DMS53 (cell line): Measurements from ENCODE around the gene SELENOP.
A peak's percentile ranks its signal among the peaks of the same experiment; 100 is the strongest.

Experiments
- DNase-seq: peaks from one replicate; lab custom pipeline; 2025; lab: John Stamatoyannopoulos, UW

The SELENOP gene

DNA sequence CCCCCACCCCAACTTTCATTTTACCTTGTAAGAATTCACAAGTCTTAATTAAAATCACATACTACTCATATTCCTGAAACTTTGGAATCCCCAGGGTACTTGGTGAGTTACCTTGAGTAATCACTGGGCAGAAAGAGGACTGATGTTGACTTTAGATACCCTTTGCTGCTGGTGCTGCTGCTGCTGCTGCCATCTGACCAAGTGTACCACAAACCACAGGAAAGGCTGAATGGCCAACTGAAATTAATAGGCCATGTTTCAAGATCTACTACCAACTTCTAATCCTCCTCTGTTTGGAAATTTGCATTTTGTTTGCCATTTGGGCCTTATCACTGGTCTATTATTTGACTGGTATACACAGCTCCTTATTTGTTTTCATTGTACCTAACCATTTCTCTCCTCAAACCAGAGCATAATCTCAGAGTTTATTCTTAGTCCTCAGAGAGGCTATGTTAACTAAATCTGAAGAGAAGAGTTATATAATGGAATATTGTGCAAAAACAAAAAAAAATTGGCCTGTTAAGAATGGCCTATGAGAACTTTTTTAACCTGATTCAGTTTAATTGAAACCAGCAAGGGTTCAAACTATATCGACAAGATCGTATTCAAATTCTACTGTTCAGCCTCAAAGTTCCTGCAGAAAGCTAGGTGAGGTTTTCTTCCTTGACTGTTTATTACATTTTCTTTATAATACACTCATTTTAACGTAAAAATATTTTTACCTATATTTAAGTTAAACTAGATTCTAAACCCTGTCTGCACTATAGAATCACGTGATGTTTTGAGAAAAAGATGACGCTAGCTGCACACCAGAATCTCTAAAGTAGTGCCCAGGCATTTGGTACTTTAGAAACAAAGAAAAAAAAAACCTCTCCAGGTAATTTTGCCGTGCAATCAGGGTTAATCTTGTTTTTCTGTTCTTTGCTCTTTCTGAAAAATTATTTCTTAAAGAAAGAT lies 13.1 kb downstream of the SELENOP start:
- DNase-seq: no peak

DNA sequence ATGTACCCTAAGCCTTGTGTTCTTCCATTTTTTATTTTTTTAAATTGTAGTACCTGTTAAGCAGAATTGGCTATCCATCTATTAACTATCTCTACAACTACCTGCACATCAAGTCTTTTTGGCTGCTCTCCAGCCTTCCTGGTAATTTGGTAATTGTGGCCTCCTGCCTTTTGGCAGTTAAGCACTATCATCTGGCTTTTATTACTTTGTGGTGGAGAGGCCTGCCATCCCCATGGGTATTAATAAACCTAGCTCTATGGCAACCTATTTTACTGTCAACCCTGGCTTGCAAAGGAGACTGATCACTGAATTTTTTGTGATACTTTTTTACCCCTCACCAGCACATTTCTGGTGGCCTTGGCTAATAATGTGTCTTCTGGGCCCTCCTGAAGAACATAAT lies 20.5 kb downstream of the SELENOP start:
- no peak for DNase-seq

DNA sequence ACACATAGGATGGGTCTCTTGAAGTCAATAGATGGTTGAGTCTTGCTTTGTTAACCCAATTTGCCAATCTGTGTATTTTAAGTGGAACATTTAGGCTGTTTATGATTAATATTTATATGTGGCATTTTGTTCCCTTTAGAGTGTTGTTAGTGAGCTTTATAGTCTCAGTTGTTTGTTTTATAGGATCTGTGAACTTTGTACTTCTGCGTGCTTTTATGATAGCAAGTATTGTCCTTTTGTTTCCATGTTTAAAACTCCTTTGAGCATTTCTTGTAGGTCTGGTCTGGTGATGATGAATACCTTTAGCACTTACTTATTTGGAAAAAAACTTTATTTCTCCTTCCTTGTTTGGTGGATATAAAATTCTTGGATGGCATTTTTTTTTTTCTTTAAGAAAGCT lies 23.8 kb downstream of the SELENOP start:
- DNase-seq: no peak

DNA sequence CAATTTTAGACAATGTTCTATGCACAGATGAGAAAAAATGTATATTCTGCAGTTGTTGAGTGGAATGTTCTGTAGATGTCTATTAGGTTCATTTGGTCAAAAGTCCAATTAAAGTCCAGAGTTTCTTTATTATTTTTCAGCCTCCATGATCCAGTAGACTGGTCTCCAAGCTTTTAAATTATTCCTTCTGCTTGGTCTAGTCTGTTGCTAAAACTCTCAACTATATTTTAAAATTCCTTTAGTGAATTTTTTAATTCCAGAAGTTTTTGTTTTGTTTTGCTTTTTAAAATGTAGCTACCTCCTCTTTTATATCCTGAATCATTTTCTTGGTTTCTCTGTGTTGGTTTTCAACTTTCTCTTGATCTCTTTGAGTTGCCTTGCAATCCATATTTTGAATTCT lies 24.6 kb downstream of the SELENOP start:
- DNase-seq: no peak

DNA sequence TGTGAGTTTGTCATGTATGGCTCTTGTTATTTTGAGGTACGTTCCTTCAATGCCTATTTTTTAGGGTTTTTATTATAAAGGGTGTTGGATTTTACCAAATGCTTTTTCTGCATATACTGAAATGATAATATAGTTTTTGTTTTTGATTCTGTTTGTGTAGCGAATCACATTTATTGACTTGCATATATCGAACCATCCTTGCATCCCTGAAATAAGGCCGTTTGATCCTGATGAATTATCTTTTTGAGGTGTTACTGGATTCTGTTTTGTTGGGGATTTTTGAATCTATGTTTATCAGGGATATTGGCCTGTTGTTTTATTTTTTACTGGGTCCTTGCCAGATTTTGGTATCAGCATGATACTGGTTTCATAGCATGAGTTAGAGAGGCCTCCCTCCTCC lies 25.9 kb downstream of the SELENOP start:
- DNase-seq: no peak

DNA sequence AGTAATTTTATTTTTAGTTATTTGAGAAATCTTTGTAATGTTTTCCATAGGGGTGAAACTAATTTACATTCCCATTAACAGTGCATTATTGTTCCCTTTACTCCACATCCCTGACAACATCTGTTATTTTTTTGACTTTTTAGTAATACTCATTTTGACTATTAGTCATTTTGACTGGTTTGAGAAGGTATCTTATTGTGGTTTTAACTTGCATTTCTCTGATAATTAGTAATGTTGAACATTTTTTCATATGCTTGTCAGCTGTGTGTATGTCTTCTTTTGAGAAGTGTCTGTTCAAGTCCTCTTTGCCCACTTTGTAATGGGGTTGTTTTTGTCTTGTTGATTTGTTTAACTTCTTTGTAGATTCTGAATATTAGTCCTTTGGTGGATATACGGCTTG lies 27.6 kb downstream of the SELENOP start:
- DNase-seq: no peak

DNA sequence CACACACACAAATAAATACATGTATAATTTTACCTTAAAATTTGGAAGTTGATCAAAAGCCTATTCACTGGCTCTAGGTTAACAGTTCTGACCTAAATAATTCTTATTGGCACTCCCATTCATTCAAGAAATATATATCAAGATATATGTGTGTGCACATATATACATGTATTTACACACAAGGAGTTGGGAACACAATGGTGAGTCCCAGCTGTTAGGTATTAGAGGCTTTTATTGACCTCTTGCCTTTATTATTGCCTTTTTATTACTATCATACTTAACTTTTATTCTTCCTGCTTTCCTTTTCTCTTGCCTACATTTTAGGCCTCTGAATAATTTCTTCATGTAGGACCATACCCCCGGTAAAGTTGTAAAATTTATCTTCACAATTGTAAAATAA lies 30.1 kb downstream of the SELENOP start:
- DNase-seq: no peak

DNA sequence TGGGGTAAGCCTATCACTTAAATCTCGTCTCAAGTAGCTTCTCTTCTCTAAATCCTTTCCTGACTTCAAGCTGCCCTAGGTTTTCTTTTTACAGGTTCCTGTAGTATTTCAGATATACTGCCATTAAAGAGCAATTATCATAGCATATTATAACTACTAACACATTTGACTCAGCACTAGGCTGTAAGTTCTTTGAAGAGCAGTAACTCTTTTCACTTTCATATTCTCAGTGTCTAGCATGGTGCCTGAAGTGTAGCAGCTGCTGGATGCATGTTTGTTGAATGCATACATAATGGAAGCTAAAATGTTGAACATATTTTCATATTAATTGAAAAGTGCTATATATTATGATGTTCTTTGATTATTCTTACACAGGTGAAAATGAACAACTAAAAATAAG lies 32.6 kb downstream of the SELENOP start:
- no peak for DNase-seq

DNA sequence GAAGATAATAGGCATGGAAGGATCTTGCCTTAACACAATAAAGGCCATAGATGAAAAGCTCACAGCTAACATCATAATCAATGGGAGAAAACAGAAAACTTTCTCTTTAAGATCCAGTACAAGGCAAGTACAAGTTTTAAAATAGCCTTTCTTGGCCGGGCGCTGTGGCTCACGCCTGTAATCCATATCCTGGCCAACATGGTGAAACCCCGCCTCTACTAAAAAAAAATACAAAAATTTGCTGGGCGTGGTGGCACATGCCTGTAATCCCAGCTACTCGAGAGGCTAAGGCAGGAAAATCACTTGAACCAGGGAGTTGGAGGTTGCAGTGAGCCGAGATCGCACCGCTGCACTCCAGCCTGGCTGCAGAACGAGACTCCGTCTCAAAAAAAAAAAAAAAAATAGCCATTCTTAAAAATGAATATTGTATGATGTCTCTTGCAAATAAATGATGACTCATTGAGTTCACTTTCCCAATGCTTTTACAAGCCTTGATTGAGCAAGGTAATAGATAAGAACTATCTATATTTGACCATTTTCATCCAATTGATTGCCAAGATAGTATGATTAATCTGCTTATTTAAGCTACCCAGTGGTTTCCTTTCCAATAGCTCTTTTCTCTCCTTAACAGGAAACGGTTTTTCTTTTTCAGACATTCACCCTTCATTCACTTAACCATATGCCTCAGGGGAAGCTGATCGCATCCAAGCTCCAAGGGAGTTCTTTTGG lies 39.3 kb downstream of the SELENOP start:
- no peak for DNase-seq

DNA sequence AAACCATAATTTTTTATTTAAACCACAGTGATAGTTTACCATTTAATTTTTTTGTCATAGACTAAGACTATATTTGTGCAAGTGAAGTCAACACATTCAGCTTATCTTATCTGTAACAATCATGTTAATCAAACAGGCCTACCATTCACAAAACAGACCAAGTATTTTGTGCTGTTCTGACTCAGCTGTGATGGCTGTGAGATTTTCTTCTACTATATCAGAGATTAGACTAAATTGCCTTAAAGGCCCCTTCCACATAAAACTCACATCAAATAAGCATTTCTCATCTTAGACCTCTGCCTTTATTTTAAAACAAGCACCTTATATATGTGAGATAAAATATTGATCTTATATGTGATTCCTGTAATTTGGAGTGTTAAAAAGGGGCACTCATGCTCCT lies 41.7 kb downstream of the SELENOP start:
- no peak for DNase-seq

DNA sequence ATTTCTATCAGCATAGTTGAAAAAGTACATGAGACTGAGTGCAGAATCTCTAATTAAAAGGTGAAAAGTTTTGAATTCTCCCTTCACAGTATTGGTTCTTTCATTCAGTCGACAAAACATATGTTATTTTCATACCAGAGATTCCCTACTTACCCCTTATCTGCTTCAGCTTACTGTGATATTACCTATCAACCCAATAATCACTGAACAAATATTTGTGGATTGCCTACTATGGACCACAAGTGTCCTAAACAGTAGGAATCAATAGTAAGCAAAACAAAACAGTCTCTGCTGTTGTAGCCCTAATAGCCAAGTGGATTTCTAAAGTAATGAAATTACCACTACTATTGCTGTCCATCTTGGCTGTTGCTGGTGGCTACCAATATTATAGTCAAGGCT lies 43.6 kb downstream of the SELENOP start:
- DNase-seq: no peak

DNA sequence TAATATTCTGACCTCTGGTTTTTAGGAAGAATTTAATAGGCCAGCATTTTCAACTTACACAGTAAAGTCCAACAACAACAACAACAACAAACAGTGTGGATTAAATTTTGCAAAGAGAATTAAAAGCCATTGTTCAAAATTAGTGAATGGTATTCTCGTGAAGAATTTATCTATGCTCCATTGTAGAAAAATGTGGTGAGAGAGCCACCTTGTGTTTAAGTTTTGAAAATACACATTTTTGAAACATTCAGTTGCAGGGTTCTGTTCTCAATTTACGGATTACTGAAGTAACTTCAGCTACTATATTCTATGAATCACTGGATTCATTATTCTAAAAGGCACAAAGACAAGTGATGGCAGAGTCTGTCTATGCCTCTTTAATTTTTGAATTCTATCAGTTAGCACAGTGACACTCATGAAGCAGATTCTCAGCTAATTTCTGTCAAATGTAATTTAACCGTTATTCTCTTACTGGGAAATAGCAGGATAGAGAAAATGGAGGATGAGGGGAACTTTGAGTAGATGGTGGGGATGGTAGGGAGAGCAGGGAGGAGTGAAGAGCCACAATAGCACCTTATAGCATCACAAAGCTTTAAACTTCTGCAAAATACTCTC lies 44.1 kb downstream of the SELENOP start:
- DNase-seq: peak; percentile 53

DNA sequence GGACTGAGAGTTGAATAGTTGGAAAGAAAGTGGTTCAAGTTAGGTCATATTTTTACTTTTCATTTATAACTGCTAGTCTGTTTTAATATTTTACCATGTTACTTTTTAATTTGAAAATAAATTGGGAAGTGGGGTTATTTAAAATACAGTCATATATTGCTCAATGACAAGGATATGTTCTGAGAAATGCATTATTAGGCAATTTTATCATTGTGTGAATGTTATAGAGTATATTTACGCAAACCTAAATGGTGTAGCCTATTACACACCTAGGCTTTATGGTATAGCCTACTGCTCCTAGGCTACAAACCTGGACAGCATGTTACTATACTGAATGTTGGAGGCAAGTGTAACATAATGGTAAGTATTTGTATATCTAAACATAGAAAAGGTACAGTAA lies 49.9 kb downstream of the SELENOP start:
- DNase-seq: no peak

DNA sequence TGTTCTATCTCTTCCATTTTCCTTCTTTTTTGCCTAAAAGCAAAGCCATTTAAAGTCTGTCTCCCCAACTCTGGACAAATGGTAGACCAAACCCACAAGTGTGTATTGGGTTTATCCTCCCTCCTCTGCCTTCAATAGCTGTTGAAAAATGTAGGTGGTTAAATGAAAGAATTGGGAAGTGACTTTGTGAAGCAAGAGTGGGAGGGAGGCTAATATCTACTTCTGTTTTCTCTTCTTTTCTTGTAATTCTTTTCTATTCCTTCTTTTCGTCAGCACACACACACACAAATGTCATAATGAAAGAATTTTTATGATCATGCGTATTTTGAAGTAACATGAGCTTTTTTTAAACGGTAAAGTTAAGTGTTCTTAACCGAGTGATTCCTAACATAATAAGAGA lies 51.3 kb downstream of the SELENOP start:
- no peak for DNase-seq

DNA sequence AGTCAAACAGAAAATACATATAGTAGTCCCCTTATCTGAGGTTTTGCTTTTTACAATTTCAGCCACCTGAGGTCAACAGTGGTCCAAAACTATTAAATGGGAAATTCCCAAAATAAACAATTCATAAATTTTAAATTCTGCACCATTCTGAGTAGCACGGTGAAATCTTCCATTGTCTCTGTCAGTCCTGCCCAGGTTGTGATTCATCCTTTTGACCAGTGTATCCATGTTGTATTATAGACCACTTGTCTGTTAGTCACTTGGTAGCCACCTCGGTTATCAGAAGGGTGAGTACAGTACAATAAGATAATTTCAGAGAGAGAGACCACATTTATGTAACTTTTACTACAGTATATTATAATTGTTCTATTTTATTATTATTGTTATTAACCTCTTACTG lies 52.2 kb downstream of the SELENOP start:
- DNase-seq: peak; percentile 1

DNA sequence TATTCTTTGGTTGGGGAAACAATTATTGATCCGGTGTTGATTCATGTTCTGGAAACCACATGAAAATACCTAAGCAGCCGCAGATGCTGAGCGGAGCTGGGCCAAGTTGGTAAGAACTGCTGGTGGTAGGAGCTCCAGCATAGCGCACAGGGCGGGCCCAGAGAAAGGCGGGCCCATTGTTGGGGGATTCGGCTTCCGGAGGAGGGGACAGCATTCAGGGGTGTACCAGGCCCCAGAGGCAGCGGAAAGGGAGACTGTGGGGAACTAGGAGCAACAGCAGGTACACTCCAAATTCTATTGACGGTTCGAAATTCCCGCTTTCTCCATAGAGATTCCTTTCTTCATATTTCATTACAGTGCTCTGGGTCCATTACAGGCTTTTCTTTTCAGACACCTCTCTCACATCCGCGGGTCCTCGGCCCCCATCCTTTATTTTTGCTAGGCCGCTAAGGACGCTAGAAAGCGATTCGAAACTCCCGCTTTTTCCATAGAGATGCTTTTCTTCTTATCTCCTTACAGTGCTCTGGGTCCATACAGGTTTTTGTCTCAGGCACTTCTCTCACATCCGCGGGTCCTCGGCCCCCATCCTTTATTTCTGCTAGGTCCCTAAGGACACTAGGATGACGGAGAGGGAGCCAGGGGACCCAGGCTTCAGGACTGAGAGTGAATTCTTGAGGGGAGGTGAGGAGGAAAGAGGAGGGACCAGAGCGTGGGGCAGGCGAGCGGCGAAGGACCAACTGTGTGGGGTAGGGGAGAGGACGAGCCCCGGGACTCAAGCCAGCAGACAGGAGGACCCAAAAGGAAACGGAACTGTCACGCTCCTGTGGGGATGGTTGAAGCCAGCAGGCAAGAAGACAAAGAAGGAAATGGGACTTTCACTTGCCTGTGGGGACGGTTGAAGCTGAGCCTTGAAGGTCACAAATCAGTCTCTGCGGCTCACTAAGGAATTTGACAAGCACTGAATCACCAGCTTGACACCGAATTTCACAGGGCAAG lies 54.8 kb downstream of the SELENOP start, which contains the start of gene CCDC152:
CCDC152 (plus strand) TSS at position 213 of the 996 bp plus-strand sequence. CDS start 2,304 bp downstream, outside the sequence.
- no peak for DNase-seq

DNA sequence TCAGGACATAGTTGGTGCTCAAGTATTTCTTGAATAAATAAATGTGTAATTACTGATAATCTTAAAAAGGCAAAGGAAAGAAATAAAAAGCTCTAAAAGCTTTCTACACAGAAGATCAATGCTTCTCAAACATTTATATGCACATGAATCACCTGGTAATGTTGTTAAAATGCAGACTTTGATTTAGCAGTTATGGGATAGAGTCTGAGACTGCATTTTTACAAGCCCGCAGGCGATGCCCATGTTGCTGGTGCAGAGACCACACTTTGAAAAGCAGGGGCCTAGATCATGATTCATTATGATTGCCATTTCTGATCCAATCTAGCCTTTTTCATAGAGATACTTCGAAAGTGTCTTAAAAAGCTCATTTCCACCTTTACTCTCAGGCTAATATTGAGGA lies 58.6 kb downstream of the SELENOP start:
- DNase-seq: no peak

DNA sequence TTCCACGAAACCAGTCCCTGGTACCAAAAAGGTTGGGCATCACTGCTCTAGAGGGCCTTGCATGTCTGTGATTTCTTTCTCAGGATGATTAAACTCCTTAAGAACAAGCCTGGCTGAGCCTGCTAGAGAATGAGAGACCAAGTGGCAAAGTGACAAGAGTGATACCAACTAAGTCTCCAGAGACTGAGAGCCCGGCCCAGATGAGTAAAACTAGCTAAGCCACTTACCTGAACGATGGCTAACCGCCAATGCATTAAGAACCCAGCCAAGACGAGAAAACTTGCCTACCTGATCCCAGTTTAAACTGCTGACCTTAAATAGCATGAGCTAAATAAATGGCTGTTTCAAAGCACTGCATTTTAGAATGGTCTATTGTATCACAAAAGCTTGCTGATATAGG lies 60.6 kb downstream of the SELENOP start:
- DNase-seq: no peak

DNA sequence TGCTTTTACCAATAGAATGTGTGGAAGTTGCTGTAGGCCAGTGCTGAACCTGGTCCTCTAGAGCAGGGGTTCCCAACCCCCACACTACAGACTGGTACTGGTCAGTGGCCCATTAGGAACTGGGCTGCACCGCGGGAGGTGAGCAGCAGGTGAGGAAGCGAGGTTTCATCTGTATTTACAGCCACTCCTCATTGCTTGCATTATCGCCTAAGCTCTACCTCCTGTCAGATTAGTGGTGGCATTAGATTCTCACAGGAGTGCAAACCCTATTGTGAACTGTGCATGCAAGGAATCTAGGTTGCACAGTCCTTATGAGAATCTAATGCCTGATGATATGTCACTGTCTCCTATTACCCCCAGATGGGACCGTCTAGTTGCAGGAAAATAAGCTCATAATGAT lies 61.2 kb downstream of the SELENOP start:
- DNase-seq: no peak
